HG03103 (cell line): ENCODE data around the gene IRGQ.
"Not testable (repeated sequence)": the region's sequence is repeated elsewhere in the genome, so short reads cannot be mapped to it uniquely, and the experiment has no call there.

ENCODE experiments used
- ATAC-seq: cut with Tn5 transposase; IDR thresholded peaks from one replicate; pipeline ENCODE4 v1.9.1; 2021; ENCODE audit warnings: low read depth; ENCODE audit not compliant: unreplicated experiment

IRGQ gene

DNA sequence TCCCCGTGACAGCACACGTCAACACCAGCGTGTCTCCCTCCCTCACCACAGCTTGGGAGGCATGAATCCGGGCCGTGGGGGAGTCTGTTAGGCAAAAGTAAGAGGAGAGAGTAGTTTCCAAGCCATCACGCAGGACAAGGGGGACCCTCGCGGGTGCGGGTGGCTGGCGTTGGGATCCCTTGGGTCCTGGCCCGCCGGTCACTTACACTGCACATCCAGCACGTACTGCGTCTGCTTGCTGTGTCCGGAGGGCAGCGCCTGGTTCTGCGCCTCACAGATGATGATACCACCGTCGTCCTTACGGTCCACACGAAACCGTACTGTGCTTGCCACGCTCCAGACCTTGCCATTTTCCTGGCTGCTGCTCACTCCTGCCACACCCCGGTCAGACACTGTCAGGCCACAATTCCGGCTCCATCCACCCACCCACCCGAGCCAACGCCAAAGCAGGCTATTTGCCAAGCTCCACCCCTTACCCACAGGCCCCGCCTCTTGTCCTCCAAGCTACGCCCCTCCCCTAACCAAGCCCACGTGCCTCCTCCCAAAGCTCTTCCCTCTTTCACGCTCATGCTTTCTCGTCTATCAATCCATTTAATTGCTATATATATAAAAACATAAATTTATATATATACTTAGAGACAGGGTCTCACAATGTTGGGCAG, 30.1 kb upstream of the IRGQ start:
- ATAC-seq: no peak

DNA sequence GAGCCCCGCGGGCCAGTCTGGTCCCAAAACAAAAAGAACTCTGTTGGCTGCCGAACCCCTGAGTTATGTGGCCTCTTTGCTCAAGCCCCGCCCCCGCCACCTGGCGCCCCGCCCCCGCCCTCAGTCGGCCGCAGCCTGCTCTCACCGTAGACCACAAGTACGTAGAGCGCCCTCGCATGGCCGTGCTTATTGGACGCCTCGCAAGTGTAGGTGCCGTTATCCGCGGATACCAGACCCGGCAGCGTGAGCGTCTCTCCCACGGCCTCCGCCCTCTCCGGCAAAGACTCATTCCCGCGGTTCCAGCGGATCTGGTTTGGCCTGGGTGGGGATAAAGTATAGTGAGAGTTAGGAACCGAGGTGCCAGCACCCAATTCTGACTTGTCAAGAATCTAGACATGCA, 29.0 kb upstream of the IRGQ start:
- no peak for ATAC-seq

GRCh38 chr19:43623889-43624670, 28.1 kb upstream of the IRGQ start:
- ATAC-seq: no peak

- ATAC-seq: no peak
Measured at GRCh38 chr19:43622956-43623355, 27.0 kb upstream of the IRGQ start.

- no peak for ATAC-seq
Measured at GRCh38 chr19:43622070-43622469, 26.1 kb upstream of the IRGQ start.

DNA sequence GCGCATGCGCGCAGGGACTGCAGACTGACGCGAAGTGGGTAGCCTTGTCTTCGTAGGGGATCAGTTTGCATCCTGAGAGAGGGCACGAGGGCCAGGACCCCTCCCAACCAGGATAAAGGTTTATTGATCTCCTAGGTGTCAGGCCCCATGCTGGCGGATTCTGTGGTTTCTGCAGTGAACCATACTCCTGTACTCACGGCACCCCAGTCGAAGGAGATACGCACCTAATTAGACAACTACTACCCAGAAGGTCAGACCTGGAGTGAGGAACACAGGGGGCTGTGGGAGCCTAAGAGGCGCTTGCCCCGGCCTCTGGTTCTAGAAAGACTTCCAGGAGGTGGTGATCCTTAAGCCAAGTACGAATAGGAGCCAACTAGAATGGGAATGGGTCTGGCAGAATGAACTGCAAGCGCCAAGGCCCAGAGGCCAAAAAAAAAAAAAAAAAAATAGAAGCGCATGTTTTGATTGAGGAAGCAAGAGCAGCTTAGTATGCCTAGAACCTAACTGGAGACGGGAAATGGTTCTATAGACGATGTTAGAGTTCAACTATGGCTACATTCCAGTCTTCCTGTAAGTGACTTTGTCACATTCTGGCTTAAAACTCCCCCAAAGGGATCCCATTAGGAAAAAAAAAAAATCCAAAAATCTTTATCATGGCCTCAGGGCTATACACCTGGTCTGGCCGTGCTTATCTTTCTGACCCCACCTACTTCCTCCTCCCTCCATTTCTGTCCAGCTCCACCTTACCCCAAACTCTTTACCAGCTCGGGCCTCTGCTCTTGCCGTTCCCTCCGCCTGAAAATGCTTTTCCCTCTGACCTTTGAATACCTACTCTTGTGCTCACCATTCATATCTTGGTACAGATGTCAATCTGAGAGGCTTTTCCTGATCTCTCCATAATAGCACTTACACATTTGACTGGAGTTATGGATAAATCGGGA, 24.4 kb upstream of the IRGQ start:
- ATAC-seq: no peak

DNA sequence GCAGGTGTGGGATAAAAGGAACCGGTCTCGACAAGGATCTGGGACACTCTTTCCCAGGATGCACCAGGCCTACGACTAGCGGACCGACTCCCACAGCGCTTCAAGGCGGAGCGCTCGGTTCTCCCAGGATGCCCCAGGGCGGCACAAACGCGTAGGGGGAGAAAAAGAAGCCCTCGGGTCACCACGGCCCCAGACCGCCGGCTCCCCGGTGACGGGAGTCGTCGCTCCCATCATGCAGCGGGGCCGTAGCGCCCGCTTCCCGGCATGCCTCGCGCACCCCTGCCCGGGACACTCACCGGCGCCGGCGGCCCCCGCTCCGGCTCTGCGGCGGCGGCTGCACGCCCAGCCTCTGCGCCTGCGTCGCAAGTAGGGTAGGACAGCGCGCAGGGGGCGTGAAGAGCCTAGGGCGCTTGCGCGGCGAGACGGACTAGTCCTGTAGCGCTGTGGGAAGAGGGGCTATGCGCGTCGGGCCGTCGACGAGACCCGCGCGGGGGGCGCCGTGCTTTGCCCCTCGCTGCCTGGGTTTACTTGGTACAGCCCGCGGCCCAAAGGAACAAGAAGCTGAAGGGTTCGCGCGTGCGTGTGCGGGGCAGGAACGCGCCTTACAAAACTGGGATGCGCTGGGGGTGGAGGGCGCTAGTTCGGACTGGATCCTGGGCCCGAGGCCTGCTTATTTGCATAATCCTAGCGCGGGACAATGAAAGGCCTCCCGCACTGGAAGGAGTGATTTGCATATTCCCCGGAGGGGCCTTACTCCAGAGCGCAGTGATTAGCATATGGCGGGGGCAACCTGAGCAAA, 23.5 kb upstream of the IRGQ start, which contains the start of gene ZNF428:
ZNF428 (minus strand) TSS at position 368 of the 799 bp plus-strand sequence. CDS start 5,325 bp downstream, outside the sequence.
- peak; percentile 66 for ATAC-seq

- ATAC-seq: peak; percentile 17
Measured at GRCh38 chr19:43618921-43619261, 23.0 kb upstream of the IRGQ start.

DNA sequence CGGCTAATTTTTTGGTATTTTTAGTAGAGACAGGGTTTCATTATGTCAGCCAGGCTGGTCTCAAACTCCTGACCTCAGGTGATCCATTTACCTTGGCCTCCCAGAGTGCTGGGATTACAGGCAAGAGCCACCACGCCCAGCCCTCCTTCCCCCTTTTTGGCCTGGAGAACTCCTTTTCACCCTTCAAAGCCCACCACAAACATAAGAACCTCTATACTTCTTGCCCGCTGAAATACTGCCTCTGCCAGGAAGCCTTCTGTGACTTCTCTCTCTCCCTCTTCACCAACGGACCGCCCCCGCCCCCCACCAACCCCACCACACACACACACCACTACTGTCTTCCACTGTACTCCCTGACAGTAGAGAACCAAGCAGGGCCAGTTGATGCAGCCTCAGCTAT, 21.0 kb upstream of the IRGQ start:
- no peak for ATAC-seq

DNA sequence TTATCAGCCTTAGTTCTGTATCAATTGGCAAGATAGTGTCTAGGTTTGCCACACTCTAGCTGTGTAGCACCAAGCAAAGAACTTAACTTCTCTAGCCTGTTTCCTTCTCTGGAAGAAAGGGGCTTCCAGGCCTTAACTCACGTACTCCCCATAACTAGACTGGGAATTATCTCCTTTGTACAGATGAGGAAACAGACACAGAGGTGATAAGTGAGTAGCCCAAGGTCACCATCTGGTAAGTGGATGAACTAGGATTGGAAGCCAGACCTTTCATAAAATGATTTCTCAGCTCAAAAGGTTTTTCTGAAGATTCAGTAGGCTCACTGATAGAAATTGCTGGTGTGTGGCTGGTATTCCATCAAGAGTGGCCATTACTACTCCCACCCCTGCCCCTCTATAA, 20.4 kb upstream of the IRGQ start:
- no peak for ATAC-seq

GRCh38 chr19:43612374-43612773, 16.4 kb upstream of the IRGQ start:
- no peak for ATAC-seq

DNA sequence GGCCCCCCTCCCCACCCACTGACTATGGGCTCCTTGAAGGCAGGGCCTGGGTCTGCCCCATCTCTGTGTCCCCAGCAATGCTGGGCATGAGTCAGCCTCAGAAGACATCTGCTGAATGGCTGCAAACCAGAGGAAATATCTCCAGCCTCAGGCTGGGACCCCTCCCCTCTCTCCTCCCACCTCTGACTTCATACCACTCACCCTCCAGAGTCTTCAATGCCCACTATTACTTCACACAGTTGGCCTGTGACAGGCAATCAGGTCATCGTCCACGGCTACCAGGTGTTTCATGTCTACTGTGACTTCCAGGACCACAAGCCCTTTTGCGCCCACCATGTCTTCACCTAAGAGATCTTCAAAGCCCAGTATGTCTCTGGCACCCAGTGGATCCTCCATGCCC, 15.9 kb upstream of the IRGQ start, which contains the start of gene SRRM5:
SRRM5 (plus strand) TSS at position 301 of the 400 bp plus-strand sequence; CDS start at position 335, 34 bp downstream.
- ATAC-seq: no peak

DNA sequence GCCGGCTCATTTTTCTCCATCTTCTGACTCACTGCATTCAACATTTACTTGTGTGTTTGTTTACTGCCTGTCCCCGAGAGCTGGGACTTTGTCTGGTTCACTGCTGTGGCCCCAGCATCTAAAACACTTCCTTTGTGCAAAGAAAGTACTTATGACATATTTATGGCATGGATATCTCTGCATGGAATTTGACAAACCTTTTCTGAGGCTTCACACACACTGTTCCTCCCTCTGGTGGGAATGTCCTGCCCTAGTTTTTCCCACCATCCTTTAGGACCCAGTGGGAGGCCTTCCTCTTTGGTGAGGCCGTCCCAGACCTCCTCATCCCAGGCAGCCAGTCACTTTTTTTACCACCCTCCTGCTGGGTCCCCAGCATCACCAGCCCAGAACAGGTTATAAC, 14.6 kb upstream of the IRGQ start:
- no peak for ATAC-seq

- ATAC-seq: no peak
Measured at GRCh38 chr19:43609872-43610271, 13.9 kb upstream of the IRGQ start.

- no peak for ATAC-seq
Measured at GRCh38 chr19:43607238-43608205, 11.6 kb upstream of the IRGQ start.

- no peak for ATAC-seq
Measured at GRCh38 chr19:43606569-43607229, 10.8 kb upstream of the IRGQ start.

GRCh38 chr19:43605875-43606568, 10.1 kb upstream of the IRGQ start:
- no peak for ATAC-seq

DNA sequence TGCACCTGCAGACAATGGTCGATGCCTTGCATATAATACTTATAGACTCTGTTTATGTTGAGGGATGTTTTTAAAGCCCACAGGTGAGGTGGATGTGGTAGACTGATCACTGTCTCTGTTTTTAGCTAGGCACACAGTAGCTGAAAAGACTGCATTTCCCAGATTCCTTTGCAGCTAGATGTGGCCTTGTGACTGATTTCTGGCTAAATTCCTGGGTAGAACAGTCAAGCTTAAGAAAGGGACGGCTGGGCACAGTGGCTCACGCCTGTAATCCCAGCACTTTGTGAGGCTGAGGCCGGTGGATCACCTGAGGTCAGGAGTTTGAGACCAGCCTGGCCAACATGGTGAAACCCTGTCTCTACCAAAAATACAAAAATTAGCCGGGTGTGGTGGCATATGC, 4.4 kb upstream of the IRGQ start:
- not testable (repeated sequence) for ATAC-seq
